Motor neuron (in vitro differentiated cells): Measurements from ENCODE around the gene MRPL17. TPM values are rescaled to one million over a fixed set of nuclear protein-coding genes. Genes with fewer than 3 reads are reported as not detected.
"Not testable (repeated sequence)": the region's sequence is repeated elsewhere in the genome, so short reads cannot be mapped to it uniquely, and the experiment has no call there.

Source experiments
- ATAC-seq, 8 experiments: fragments of 200-7000 bp; cut with Tn5 transposase; replicated peaks in 6 of 8; 2 replicates each; pipeline ENCODE4 v1.8.0; 2021; ENCODE audit warnings: mild to moderate bottlenecking in 8 of 8, moderate library complexity in 8 of 8
- H3K27ac ChIP-seq, 2 donors: fragments of 250-450 bp; sonication (Bioruptor Pico); 2 replicates each; pipeline ENCODE4 v1.9.0; 2021; ENCODE audit warnings: antibody characterized with exemption in 2 of 2, mild to moderate bottlenecking in 2 of 2, moderate library complexity in 1 of 2
- H3K4me1 ChIP-seq, 2 donors: fragments of 250-450 bp; sonication (Bioruptor Pico); replicated peaks in 1 of 2; 2 replicates each; pipeline ENCODE4 v1.6.1; 2021; ENCODE audit warnings: antibody characterized with exemption in 2 of 2, mild to moderate bottlenecking in 2 of 2, moderate library complexity in 1 of 2
- H3K4me3 ChIP-seq, 5 donors: fragments of 250-450 bp; sonication (Bioruptor Pico); 2 replicates each; pipeline ENCODE4 v1.9.0; 2021; ENCODE audit warnings: antibody characterized with exemption in 5 of 5, mild to moderate bottlenecking in 5 of 5, moderate library complexity in 4 of 5
- WGBS, 10 experiments: fragments of 450-650 bp; shearing (Covaris generic); methylation state at CpG; one replicate each; pipeline ENCODE4 v1.0.0; 2022; 5-methylcytosine and 5-hydroxymethylcytosine counted together
- in situ Hi-C, 9 experiments: fragments of 400-800 bp; cut with MboI; loops; one replicate each; pipeline ENCODE4 v1.15.0; 2021; ENCODE audit warnings: low sequenced_read_pairs in 9 of 9, low pct_unique_long_range_greater_than_20kb in 2 of 9; ENCODE audit not compliant: unreplicated experiment in 9 of 9
- total RNA-seq, 8 experiments: library from RNA; unstranded; fragments of 300-600 nt; gene quantifications; 2 replicates each; pipeline versions ENCODE4 v1.2.3 to v1.2.4, GENCODE V29; 2022

Gene MRPL17
- total RNA-seq, 8 experiments from 2014 or later, result 39.8 to 118 (median 56.9) TPM

- in situ Hi-C loops, H3K4me1 ChIP-seq, H3K27ac ChIP-seq, H3K4me3 ChIP-seq: not testable (repeated sequence)
- ATAC-seq, result peak in 1 of 8 experiments; percentile 16
- 14 to 89% (median 44%) methylated on average over 1 to 3 of the region's 3 CpGs; no CpG with 5 or more reads in 3 of the 10 experiments for WGBS, 10 experiments
Measured at GRCh38 chr11:6701955-6702354, 18.8 kb upstream of the MRPL17 start.

DNA sequence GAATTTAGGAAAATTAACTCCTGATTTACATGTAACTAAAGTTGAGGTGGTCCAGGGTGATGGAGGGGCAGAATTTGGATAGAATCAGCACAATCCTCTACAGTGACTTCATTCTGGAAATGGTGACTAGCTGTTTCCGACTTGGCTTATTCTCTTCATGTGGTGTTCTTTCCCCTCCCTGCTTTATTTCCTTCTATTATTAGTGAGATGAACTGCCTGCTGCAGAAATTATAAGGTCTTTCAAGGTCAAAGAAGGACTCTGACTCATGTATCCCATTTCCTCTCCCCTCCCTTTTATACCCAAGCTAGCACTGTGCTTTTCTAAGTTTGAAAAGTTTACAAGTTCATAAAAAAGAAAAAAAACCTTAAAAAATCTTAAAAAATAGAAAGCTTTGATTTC, 12.2 kb upstream of the MRPL17 start:
- H3K4me1 ChIP-seq, result no peaks in the 10 kb centered on the region
- H3K27ac ChIP-seq, result no peak overlapping the region
- WGBS, 10 experiments, result 0 to 100% (median 67%) methylated on average over 1 of the region's 1 CpG; no CpG with 5 or more reads in 4 of the 10 experiments
- ATAC-seq, result peak in 2 of 8 experiments; percentile 8 to 9
- in situ Hi-C loops, result no loop called here
- H3K4me3 ChIP-seq, result no peak overlapping the region

DNA sequence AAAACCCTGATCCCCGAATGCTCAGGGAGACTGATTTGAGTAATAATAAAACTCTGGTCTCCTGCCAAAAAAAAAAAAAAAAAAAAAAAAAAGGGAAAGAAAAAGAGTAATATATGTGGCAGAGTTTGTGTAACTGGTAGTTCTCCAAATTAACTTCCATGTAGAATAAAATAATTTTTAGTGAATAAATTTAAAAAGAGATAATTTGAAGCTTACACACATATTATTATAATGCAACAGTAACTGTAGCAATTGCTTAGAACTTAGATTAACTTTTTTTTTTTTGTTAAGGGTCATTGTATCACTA, 11.0 kb upstream of the MRPL17 start:
- H3K27ac ChIP-seq, result no peak overlapping the region
- no peak overlapping the region for H3K4me3 ChIP-seq
- in situ Hi-C loops, result no loop called here
- no peaks in the 10 kb centered on the region for H3K4me1 ChIP-seq
- ATAC-seq, result no peak
- 0 to 23% (median 0%) methylated on average over 1 of the region's 1 CpG; no CpG with 5 or more reads in 3 of the 10 experiments for WGBS, 10 experiments

DNA sequence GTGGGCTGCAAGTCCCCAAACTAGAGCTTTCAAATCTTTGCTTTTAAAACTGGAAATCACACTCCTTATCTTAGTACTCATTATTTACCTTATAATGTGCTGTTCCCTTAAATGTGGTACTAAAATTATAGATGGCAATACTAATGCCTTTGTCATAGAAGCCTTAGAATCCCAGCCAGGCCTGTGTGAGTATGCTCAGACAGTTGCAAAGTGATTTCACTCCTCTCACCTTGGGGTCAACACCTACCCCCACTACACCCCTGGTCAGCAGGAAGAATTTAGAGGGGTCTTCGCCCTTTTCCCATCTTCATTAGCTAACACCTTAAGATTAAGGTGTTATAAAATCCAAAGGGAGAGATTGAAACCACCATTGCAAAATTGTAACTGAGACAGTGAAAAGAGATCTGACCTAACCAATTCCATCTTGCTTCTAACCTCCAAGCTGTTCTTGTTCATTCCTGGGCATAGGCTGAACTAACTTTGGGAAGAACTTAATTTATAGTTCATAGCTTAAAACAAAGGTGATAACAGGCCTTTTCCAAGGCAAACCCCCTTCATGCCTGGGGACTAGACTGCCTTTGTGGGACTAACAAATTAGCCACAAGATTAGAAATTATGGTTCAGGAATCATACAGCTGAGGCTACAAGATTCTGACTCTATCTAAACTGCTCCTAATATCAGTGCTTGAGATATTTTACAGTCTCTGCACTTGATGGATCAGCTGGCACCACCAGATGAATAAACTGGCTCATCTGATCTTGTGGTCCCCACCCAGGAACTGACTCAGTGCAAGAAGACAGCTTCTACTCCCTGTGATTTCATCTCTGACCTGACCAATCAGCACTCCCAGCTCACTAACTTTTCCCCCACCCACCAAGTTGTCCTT, 10.4 kb upstream of the MRPL17 start:
- no peak overlapping the region for H3K27ac ChIP-seq
- 20 to 100% (median 80%) methylated on average over 1 of the region's 1 CpG; no CpG with 5 or more reads in 4 of the 10 experiments for WGBS, 10 experiments
- ATAC-seq, result peak in 3 of 8 experiments; percentile 80 to 93 (median 86)
- in situ Hi-C loops, result no loop called here
- H3K4me3 ChIP-seq, result no peak overlapping the region
- H3K4me1 ChIP-seq, result no peaks in the 10 kb centered on the region

DNA sequence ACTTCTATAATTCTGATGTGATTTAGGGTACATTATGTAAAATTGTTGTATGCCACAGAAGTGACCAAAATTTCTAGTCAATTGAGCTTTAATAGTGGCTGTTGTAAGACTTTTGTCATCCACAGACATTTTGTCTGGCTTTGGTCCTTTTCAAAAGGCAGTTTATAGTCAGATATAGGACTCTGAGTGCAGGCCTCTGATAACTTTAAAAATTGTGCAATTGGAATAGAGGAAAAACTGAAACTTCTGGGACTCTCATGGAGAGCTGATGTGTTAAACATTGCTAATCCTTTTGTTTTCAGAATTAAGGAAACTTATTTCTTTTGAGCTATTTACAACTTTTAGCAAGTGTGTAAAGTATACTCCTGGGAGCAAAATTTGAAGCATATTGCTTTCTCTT, 9.0 kb upstream of the MRPL17 start:
- in situ Hi-C loops, result no loop called here
- ATAC-seq, result no peak
- Histone ChIP-seq H3K4me3 (no peak overlapping the region), H3K4me1 (no peaks in the 10 kb centered on the region), H3K27ac (no peak overlapping the region)

GRCh38 chr11:6690431-6691132, 7.4 kb upstream of the MRPL17 start:
- in situ Hi-C loops, H3K27ac ChIP-seq, H3K4me3 ChIP-seq, H3K4me1 ChIP-seq: not testable (repeated sequence)
- 0 to 100% (median 63%) methylated on average over 1 to 6 of the region's 11 CpGs; no CpG with 5 or more reads in 2 of the 10 experiments for WGBS, 10 experiments
- peak in 2 of 8 experiments; percentile 12 to 20 for ATAC-seq

DNA sequence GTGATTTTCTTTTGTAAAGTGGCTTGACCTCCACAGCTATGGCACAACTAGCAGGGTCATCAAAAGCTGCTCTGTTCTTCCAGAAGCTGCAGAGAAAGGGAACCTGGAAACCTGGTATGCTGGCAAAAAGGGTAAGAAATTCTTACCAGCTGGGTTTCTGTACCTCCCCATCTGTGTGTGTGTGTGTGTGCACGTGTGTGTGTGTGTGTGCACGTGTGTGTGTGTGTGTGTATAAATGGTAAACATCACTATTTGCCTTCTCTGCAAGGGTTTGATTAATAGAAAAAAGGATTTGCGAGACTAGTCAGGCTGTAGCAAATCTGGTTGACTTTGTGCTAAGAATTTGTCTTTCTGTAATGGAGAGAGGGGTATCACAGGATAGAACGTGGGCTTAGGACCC, 4.7 kb upstream of the MRPL17 start:
- H3K4me3 ChIP-seq, result no peak overlapping the region
- in situ Hi-C loops, result no loop called here
- peaks cover 0 to 6% of the 10 kb centered on the region in 2 donors for H3K4me1 ChIP-seq
- 48 to 100% (median 77%) methylated on average over 1 to 4 of the region's 4 CpGs; no CpG with 5 or more reads in 3 of the 10 experiments for whole genome bisulfite sequencing, 10 experiments
- H3K27ac ChIP-seq, result no peak overlapping the region
- ATAC-seq, result no peak

GRCh38 chr11:6686006-6686405, 2.9 kb upstream of the MRPL17 start:
- no peak overlapping the region for H3K4me3 ChIP-seq
- in situ Hi-C loops, result no loop called here
- peaks cover 9 to 17% of the 10 kb centered on the region in 2 donors for H3K4me1 ChIP-seq
- ATAC-seq, result peak in 1 of 8 experiments; percentile 12
- no peak overlapping the region for H3K27ac ChIP-seq

DNA sequence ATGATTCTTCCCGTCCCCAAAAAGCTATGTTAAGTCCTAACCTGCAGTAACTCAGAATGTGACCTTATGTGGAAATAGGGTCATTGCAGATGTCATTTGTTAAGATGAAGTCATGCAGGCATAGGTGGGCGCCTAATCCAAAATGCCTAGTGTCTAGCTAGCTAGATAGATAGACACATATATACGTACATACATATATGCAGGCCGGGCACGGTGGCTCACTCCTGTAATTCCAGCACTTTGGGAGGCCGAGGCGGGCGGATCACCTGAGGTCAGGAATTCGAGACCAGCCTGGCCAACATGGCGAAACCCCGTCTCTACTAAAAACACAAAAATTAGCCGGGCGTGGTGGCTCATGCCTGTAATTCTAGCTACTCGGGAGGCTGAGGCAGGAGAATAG, 928 bp upstream of the MRPL17 start:
- ATAC-seq, in situ Hi-C loops: not testable (repeated sequence)
- H3K4me1 ChIP-seq, result peaks cover 9 to 19% of the 10 kb centered on the region in 2 donors
- WGBS, 10 experiments, result 33 to 100% (median 80%) methylated on average over 1 to 5 of the region's 14 CpGs; no CpG with 5 or more reads in 1 of the 10 experiments
- H3K27ac ChIP-seq, result peak overlapping the region; percentile 76 to 83
- peak overlapping the region in 3 of 5 donors; percentile 84 to 96 (median 92) for H3K4me3 ChIP-seq

GRCh38 chr11:6682591-6682935, 577 bp downstream of the MRPL17 start:
- Histone ChIP-seq H3K27ac (peak overlapping the region; percentile 71 to 83), H3K4me3 (peak overlapping the region; percentile 72 to 96 (median 92)), H3K4me1 (peaks cover 9 to 19% of the 10 kb centered on the region in 2 donors)
- in situ Hi-C loops, result no loop called here
- peak in 2 of 8 experiments; percentile 0 for ATAC-seq
- 0 to 8% (median 0%) methylated on average over 1 to 6 of the region's 10 CpGs; no CpG with 5 or more reads in 2 of the 10 experiments for WGBS, 10 experiments

DNA sequence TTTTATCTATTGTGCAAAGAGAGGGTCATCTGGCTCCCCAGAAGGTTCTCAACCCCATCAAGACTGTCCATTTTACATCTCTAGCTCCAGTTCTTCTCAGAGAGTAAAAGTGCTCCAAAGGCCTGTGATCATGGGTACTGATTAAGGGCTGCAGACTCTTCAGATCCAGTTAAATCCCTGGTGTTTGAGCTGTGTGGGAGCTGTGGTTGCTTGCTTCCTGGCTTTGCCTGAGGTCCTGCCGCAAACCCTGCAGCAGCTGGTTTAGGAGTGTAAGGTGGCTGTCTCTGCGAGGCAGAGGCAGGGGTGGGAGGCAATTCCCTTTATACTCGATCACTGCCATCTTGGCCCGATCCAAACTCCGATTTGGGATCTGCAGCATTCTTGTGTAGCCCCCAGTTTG, 1.2 kb downstream of the MRPL17 start:
- no peak for ATAC-seq
- H3K4me3 ChIP-seq, result peak overlapping the region; percentile 72 to 96 (median 92)
- H3K4me1 ChIP-seq, result peaks cover 9 to 19% of the 10 kb centered on the region in 2 donors
- in situ Hi-C loops, result no loop called here
- WGBS, 10 experiments, result 0 to 33% (median 7%) methylated on average over 1 to 4 of the region's 5 CpGs; no CpG with 5 or more reads in 2 of the 10 experiments
- H3K27ac ChIP-seq, result peak overlapping the region; percentile 71 to 83

DNA sequence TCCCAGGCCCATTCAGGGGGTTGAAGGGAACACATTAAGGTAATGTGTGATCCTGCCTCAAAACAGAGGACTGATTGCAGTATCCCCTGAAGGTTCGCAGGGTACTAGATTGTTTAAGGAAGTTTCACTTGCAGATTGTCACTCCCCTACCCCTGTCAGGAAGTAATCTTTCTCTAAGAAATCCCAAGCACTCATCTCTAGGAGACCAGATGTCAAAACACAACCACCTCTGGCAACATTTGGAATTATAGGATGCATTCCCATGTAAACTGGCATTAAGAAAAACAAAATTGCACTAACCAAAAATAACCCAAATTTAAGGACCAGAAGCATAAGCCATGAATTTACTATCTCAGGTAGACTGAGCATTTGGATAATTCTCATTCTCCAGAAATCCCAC, 1.6 kb downstream of the MRPL17 start:
- peak overlapping the region; percentile 72 to 96 (median 92) for H3K4me3 ChIP-seq
- H3K27ac ChIP-seq, result no peak overlapping the region
- peaks cover 9 to 19% of the 10 kb centered on the region in 2 donors for H3K4me1 ChIP-seq
- in situ Hi-C loops, result no loop called here
- 83 to 100% (median 100%) methylated on average over 1 of the region's 1 CpG; no CpG with 5 or more reads in 5 of the 10 experiments for WGBS, 10 experiments
- ATAC-seq, result no peak

GRCh38 chr11:6677018-6677417, 6.1 kb downstream of the MRPL17 start:
- in situ Hi-C loops, result no loop called here
- Histone ChIP-seq H3K4me1 (peaks cover 9 to 12% of the 10 kb centered on the region in 2 donors), H3K27ac (no peak overlapping the region), H3K4me3 (no peak overlapping the region)
- 16 to 96% (median 51%) methylated on average over 1 to 3 of the region's 3 CpGs for WGBS, 10 experiments
- ATAC-seq, result peak in 1 of 8 experiments; percentile 45
